Right lobe of liver (tissue), 6 donors: Measurements from ENCODE around the gene SUCLG1. TPM values are rescaled to one million over a fixed set of nuclear protein-coding genes. Genes with fewer than 3 reads are reported as not detected.

ENCODE experiments used
- ATAC-seq, 4 donors: fragments of 200-7000 bp; cut with Tn5 transposase; one replicate each; pipeline ENCODE4 v1.9.1; 2020; ENCODE audit warnings: mild to moderate bottlenecking in 4 of 4, moderate library complexity in 4 of 4
- DNase-seq, 3 donors: peaks; one replicate each; pipeline ENCODE4 v3.0.0-alpha.2; 2020
- H3K27ac ChIP-seq, 3 donors: fragments of 200-600 bp; one replicate each; pipeline ENCODE4 v1.8.0; 2022
- H3K27me3 ChIP-seq, 2 donors: fragments of 200-600 bp; one replicate each; pipeline ENCODE4 v1.8.0; 2022
- H3K36me3 ChIP-seq, 4 donors: fragments of 200-600 bp; sonication (generic) in 1 of 4; one replicate each; pipeline versions ENCODE4 v1.5.1 to v1.8.0; 2017 to 2022; ENCODE audit warnings: control low read depth in 1 of 4
- H3K4me1 ChIP-seq, 4 donors: fragments of 200-600 bp; sonication (generic) in 1 of 4; one replicate each; pipeline versions ENCODE4 v1.5.1 to v1.8.0; 2017 to 2022; ENCODE audit warnings: control low read depth in 1 of 4
- H3K4me3 ChIP-seq, 3 donors: fragments of 200-600 bp; one replicate each; pipeline ENCODE4 v1.8.0; 2022
- H3K9me3 ChIP-seq, 4 donors: fragments of 200-600 bp; sonication (generic) in 1 of 4; one replicate each; pipeline versions ENCODE4 v1.5.1 to v1.8.0; 2017 to 2022; ENCODE audit warnings: control low read depth in 1 of 4
- CTCF ChIP-seq, 4 donors: fragments of 200-600 bp in 3 of 4; fragments of 450-650 bp in 1 of 4; IDR thresholded peaks; one replicate each; pipeline versions ENCODE4 v1.5.1 to v1.8.0; 2016 to 2022; ENCODE audit warnings: antibody characterized with exemption in 4 of 4, mild to moderate bottlenecking in 2 of 4
- POLR2A ChIP-seq: fragments of 450-650 bp; IDR thresholded peaks from one replicate; pipeline ENCODE4 v1.6.1; 2017; ENCODE audit warnings: antibody characterized with exemption, mild to moderate bottlenecking
- WGBS: methylation state at CpG from one replicate; pipeline ENCODE4 v1.1.6; 2018; ENCODE audit warnings: low coverage, low lambda C conversion rate; ENCODE audit not compliant: insufficient coverage; ENCODE audit errors: missing lambda C conversion rate; 5-methylcytosine and 5-hydroxymethylcytosine counted together
- intact Hi-C, 2 donors: fragments of 100-400 bp; cut with DNase I; formaldehyde crosslinking; loops; one replicate each; pipeline versions ENCODE4 v1.11.2 to v1.14.1; 2022
- total RNA-seq, 6 experiments: library from RNA; depleted of rRNA in 2 of 6; stranded (reverse); fragments of >200 nt in 2 of 6; fragmentation: NEBNext Ultra II Directional in 3 of 6; extraction: Animal tissue kit (Norgen Biotek cat#: 25700) in 3 of 6; gene quantifications; one replicate each; pipeline versions ENCODE4 v1.1.0 to v1.2.4, GENCODE V29; 2016 to 2023
- donor health status: DM: no; HTN: yes; CAD: no.
- donor health status: DM: no; HTN: no; CAD: no.
- donor health status: DM: no; HTN: no; CAD: no.
- donor health status: DM: no; HTN: yes; CAD: no.
- donor health status: DM: no; HTN: yes; CAD: no.

The SUCLG1 gene
- total RNA-seq, 6 experiments from 2014 or later: 73.4 to 86.7 (median 82.8) TPM

DNA sequence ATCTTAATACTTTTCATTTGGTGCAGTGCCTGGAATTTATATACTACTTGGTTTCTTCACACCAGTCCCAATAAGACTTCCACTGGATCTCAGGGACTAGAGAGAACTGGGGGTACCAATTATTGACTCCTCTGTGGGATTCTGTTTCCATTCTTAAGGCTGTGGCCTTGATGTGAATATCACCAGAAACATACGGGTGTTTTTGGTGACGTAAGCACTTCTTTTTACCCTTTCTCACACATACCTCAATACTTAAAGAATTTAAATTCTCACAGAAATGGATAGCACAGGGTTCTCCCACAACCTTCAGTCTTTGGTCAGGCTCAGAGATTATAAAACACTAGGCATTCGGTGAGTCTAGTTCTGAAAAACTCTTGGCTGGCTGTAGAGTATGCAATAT is 84.1 kb downstream of the SUCLG1 start:
- no peak for DNase-seq

DNA sequence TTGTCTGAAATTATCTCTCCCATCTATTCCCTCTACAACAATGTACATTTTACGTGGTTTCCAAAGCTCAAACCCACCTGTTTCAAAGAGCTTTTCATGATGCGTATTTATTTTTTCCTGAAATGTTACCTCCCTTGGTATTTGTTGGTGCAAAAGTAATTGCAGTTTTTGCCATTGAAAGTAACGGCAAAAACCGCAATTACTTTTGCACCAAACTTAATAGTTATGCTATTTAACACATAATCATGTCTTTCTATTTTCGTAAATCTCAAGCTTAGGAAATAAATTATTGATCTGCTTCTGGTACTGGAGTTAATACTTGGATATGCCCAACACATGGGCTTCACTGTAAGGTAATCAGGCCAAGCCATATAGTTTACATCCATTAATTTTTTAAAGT is 85.2 kb downstream of the SUCLG1 start:
- intact Hi-C loops: no loop called here
- Histone ChIP-seq H3K36me3 (no peaks in the 10 kb centered on the region), H3K27me3 (no peaks in the 10 kb centered on the region), H3K9me3 (no peaks in the 10 kb centered on the region), H3K4me3 (no peak overlapping the region), H3K27ac (no peak overlapping the region), H3K4me1 (no peaks in the 10 kb centered on the region)
- TF ChIP-seq POLR2A (no peak), CTCF (IDR thresholded peaks at IDR 0.05) (no peak)
- no peak for ATAC-seq
- no peak for DNase-seq
- 61% methylated on average over 5 of the region's 5 CpGs for WGBS

More for the DNA sequence above, 84.1 kb downstream of the SUCLG1 start:
- Histone ChIP-seq H3K36me3 (no peaks in the 10 kb centered on the region), H3K9me3 (no peaks in the 10 kb centered on the region), H3K4me3 (no peak overlapping the region), H3K27me3 (no peaks in the 10 kb centered on the region), H3K27ac (no peak overlapping the region), H3K4me1 (no peaks in the 10 kb centered on the region)
- 78% methylated on average over 3 of the region's 3 CpGs for WGBS
- intact Hi-C loops: no loop called here
- TF ChIP-seq POLR2A: no peak
- ATAC-seq: no peak

Other genes starting within 250 kb of the SUCLG1 start
- gene DNAH6, start 57.2 kb upstream of the SUCLG1 start, total RNA-seq: 1 to 10 TPM in 3 of 6 experiments, under 1 TPM in 3; 0.66 to 2.3 (median 1.3) TPM